GM21360 (cell line): ENCODE data around the gene SYPL1.
A peak's percentile ranks its signal among the peaks of the same experiment; 100 is the strongest.

Source experiments
- ATAC-seq: cut with Tn5 transposase; IDR thresholded peaks from one replicate; pipeline ENCODE4 v1.9.1; 2021; ENCODE audit warnings: mild to moderate bottlenecking, moderate library complexity; ENCODE audit not compliant: unreplicated experiment

The SYPL1 gene

DNA sequence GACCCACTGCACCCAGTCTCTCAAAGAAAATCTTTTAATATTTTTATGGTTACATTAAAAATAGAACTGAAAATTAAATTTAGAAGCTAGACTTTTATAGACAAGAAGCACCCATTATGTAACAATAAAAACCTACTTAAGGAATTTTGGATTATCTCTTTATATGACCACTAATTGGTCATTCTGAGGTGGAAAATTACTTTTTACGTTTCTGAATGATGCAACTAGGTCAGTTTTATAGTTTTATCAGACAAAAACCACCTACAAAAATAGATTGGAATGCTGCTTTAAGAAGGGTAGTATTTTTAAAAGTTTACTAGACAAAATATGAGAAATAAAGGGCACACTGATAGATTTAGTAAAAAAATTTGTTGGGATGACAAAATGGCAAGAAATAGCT, 16.5 kb downstream of the SYPL1 start:
- ATAC-seq: no peak

DNA sequence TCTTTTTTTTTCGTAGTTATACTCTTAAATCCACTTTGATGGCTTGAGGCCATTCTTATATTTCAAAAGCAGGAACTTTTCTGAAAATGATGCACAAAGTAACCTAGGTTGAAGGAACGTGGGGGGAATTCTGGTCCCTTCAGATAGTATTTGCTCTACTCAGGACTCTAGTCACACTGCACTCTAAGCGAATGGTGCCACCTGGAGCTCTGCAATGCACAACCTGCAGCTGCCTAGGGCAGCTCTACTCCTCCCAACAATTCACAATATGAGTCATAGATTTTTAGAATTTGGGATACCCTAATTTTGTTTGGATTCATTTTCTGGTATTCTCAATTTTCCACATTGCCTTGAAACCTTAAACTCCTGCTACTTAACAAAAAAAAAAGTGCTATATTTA, 17.3 kb downstream of the SYPL1 start:
- no peak for ATAC-seq

DNA sequence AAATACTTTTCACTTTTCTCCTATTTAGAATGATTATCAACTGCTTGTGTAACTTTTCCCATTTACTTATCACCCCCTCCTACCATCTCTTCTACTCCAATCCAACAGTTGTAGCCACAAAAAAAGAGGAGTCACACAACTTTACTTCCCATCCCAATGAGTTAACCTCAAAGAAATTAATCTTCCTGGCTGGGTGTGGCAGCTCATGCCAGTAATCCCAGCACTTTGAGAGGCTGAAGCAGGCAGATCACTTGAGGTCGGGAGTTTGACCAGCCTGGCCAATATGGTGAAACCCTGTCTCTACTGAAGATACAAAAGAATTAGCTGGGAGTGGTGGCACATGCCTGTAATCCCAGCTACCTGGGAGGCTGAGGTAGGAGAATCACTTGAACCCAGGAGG, 19.9 kb downstream of the SYPL1 start:
- ATAC-seq: no peak

DNA sequence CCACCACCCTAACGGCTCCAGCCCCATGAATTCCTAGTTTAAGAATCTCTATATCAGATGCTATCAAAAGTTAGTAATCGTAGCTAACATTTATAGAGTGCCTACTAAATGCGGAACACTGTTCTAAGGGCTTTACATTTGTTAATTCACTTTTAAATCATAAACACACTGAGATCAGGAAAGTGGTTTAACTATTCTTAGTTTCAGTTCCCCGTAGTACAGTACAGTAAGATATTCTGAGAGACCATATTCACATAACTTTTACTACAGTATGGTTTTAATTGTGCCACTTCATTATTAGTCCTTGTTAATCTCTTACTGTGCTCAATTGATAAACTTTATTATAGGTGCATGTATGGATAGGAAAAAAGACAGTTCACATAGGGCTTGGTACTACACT, 22.5 kb downstream of the SYPL1 start:
- peak; percentile 82 for ATAC-seq

DNA sequence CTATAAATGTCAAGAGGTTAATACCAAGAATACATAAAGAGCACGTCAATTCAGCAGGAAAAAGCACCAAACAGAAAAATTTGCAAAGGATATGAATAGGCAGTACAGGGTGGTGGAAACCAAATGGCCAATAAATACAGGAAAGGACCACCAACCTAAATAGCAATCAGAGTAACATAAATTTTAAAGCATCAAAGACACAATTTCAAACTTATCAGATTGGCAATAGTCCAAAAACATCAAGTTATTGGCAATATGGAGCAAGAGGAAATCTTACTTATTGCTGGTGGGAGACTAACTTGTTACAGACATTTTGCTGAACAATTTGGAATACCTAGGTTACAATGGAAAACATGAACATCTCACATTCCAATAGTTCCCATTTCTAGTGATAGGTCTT, 24.1 kb downstream of the SYPL1 start:
- ATAC-seq: no peak

DNA sequence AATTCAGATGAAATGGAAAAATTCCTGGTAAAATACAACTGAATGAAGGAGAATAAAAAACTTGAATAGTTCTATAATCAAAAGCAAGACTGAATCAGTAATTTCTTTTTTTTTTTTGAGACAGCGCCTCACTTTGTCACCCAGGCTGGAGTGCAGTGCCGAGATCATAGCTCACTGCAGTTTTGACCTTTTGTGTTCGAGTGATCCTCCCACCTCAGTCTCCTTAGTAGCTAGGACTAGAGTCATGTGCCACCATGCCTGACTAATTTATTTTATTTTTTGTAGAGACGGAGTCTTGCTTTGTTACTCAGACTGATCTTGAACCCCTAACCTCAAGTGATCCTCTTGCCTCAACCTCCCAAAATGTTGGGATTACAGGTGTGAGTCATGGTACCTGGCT, 26.1 kb downstream of the SYPL1 start:
- no peak for ATAC-seq

DNA sequence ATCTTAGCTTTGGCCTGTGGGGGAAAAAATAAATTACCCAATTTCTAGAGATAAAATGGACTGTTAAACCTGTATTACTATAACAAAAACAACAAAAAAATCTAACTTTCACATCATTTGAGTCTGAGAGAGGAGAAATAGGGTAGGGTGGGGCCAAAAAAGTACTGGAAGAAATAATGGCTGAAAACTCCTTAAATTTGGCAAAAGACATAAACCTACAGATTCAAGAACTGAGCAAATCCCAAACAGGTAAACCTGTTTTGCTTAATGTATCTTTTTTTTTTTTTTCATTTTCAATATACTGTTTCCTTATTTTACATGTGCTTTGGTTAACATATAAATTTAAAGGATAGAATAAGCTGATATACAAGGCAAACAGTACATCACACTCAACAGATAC, 27.1 kb downstream of the SYPL1 start:
- no peak for ATAC-seq

DNA sequence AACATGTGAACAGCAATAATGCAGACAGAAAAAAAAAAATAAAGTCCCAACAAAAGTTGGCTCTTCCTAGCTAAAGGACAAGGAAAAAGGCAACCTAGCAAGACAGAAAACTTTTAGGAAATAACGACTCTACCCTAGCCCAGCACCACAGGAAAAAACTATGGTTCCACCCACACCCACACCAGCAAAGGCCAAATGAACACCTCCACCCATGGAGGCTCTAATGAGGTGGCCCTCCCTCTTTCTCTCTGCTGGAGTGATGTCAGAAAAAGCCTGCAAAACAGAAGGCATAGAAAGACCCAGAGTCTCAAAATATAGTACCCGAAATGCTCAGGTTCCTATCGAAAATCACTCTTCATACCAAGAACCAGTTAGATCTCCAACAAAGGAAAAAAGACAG, 28.4 kb downstream of the SYPL1 start:
- ATAC-seq: no peak

DNA sequence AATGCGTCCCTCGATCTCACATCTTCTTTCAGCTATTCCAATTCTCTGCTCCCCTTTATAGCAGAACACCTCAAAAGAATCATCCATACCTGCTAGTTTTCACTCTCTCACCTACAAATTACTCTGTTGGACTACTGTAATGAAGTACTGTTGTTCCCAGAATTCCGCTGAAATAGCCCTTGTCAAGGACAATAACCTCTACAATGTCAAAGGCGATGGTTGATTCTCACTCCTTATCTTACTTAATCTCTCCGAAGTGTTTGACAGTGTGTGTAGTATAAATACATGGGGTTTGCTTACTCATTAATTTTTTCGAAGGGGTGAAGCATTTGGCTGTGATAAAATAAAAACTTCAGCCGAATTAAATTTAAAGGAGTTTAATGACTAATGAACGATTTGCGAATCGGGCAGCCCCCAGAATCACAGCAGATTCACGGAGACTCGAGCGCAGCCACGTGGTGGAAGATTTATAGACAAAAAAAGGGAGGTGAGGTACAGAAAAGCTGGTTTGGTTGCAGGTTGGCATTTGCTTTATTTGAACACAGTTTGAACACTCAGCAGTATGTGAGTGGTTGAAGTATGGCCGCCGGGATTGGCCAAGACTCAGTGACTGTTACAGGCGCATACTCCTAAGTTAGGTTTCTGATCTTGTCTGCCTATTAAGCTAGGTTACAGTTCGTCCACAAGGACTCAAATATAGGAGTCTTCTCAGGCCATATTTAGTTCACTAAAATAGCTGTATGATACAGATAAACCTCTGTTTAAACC, 29.8 kb downstream of the SYPL1 start:
- no peak for ATAC-seq

DNA sequence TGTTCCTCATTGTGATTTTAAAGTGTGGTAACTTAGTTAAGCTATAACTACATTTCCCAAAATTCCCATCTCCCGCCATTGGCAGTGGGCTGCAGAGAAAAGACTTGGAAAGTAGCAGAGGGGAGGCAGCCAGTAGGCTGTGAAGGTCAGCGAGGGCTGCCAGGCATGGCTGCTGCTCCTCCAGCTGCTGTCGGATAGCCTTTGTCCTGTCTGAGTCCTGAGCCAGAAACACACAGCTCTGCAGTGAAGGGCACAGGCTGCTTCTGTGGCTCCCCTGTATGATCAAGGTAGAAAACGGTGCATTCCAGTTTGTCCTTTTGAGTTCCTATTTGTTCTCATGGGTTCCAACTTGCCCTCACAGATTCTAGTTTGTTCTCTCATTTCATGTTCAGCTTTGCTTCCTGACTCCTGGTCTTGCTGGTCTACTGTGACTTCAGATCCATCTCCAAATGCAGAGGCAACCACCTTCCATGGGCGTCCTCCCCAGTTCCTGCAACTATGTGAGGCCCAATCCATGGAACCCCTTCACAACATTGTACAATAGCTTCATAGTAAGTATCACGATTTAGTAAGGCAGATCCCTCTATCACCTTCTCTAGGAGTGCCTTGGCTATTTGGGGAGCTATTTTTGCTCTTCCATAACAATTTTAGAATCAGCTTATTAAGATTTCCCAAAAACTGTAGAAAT, 31.7 kb downstream of the SYPL1 start:
- ATAC-seq: no peak

DNA sequence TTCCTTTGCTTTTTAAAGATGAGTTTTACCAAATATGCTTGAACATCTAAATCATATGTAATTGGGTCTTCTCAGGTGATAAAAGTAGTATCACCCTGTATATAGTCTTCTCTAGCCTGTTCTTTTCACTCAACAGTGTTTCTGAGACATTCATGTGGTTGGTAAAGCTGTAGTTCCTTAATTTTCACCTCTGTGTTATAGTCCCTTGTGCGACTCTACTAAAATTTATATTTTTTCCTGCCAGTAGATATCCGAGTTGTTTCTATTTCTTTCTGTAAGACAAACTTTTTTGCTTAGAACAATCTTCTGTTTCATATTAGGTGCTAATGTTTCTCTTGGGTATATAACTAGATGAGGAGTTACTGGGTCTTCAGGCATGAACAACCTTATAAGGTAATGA, 35.6 kb downstream of the SYPL1 start:
- ATAC-seq: no peak

DNA sequence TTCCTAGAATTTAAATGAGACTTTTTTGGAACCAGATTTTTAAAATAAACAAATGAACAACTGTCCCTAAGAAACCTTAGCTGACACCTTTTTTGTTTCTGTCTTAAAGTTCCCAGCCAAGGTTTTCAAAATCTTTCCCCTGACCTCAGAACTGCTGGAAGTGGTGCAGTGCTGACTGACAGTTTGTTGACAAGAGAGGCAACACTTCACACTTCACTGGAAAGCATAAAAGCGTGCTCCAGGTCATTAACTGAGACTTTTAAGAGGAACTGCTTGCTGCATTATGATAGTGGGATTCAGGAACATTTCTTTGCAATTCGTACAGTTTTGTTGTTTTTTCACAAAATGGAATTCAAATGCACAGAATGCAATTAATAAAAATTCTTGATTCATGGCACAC, 36.2 kb downstream of the SYPL1 start:
- ATAC-seq: no peak

DNA sequence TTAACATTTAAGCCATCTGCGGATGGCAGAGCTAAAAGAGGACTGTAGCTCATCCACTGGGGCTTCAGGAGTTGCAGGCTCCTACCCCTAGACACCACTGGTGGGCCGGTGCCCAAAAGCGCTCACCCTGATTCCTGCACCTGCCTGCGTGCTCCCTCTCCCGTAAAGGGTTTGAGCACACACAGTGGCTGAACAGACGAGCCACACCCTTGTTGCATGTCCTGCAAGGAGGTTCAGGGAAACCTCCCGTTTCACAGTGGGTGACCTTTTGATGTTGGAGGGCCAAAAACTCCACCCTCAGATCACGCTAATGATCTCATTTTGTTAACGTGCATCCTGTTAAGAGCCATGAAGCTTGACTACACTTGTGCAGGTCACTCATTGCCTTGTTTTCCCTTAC, 37.9 kb downstream of the SYPL1 start:
- ATAC-seq: no peak

DNA sequence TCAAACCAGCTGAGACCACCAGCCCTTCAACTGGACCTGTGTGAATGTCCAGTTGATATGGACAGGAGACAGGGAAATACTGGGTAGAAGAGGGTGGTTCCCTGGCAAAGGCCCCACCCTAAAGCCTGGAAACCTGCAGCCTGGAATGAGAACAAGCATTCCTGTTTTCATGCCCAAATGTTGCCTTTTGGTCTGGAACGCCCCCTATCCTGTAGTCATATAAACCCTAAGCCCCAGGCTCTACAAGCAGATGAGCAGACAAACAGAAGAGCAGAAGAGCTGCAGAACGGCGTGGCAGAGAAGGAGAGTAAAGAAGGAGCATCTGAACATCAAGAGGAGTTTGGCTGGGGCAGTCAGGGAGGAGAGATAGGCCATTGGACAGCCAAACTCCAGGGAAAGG, 38.4 kb downstream of the SYPL1 start:
- ATAC-seq: no peak

DNA sequence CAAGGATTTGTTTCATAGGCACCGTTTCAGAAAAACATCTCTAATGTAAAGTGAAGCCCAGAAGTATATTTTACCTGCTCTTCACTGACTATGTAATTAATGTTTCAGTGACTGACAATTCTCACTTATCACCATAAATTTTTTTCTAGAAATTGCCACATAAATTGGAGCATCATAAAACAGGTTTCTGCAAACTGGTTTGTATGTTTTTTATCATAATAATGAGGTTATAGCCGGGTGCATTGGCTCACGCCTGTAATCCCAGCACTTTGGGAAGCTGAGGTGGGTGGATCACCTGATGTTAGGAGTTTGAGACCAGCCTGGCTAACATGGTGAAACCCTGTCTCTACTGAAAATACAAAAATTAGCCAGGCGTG, 39.4 kb downstream of the SYPL1 start:
- ATAC-seq: no peak

DNA sequence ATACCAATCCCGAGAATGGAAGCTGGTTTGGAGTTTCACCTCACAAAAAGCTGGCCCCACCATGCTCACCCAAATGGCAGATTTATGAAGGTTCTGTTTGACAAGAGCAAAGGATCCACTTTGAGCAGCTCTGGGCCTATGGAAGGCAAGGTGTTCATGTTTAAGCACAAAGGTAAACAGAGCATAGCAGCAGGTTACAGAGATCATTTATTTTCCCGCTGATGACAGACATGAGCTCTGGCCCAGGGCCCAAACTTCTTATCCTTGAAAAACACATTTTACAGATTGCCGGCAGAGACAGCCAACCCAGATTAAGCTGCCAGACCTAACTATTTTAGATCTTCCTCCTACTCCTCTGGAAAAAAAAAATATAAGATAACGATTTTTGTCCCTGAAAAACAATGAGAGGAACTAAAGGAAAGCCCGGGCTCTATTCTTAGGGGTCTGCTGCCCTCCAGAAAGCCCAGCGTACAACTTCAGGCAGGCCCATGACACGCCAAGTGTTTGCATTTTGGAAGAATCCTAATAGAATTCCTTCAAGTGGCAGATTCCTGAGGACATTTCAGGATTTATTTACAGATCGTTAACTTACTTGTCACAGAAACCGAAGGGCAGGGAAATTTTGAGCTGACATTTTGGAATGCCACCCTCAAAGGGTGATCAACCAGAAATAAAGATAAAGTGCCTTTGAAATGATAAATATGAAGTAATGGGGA, 40.0 kb downstream of the SYPL1 start:
- ATAC-seq: no peak

DNA sequence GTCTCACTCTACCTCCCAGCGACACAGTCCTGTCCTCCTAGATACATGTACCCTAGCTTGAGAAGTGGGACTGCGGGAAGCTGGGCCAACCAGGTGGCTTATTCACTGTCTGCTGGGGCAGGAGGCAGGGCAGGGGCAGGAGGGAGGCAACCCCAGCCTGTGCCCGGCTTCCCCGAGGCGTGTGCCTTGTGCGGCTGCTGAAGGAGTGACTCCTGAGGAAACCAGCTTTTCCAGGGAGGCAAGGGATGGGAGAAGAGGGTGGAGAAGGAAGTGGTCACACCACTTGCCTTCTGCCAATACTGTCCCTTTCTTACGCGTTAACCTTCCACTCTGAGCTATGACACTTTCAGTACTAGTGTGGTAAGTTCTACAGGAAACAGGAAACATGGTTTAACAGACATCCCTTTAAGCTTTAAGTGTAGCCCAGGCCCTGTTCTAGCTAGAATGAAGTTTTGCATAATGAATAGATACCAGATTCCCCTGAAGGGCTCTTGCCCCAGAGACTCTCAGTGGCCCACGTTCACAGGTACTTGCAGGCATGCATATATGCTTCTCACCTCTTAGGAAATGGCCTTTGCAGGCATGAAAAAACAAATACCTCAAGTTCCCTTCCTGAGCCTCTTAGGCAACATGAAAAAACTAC, 40.6 kb downstream of the SYPL1 start:
- ATAC-seq: peak; percentile 89

DNA sequence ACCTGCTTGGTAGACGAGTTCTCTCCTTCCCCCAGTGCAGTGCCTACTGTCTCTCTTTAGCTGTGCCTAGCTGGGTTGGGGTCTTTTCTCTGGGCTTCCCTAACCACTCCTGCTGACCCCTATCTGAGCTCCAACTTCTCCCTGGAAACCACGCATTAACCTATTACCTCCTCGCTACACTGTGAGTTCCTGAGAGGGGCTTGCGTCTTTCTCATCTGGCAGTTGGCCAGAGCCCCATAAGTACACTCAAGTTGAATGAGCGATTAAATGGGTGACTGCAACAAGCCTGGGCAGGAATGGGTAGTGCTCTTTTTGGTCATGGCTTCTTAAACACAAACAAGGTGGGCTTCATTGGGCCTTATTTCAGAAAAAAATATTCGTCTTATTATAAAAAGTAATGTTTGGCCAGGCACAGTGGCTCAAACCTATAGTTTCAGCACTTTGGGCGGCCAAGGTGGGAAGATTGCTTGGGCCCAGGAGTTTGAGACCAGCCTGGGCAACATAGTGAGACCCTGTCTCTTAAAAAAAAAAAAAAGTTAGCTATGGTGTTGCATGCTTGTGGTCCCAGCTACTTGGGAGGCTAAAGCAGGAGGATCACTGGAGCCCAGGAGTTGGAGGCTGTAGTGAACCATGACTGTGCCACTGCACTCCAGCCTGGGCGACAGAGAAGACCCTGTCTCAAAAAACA, 41.4 kb downstream of the SYPL1 start:
- no peak for ATAC-seq

DNA sequence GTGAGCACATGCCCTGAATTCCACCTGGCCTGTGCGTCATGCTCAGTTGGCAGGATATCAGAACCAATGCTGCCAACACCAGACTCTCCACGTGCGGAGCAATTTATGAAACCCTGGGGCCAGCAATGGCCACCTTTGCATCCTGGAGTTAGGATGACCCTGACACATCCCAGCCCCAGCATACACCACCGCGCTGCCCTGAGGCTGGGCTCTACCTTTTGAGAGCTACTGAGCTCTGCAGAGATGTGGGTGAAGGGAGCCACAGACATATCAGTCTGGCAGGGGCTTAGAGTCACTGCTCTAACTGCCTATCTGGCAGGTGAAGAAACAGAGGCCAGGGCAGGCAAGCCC, 41.9 kb downstream of the SYPL1 start:
- no peak for ATAC-seq

DNA sequence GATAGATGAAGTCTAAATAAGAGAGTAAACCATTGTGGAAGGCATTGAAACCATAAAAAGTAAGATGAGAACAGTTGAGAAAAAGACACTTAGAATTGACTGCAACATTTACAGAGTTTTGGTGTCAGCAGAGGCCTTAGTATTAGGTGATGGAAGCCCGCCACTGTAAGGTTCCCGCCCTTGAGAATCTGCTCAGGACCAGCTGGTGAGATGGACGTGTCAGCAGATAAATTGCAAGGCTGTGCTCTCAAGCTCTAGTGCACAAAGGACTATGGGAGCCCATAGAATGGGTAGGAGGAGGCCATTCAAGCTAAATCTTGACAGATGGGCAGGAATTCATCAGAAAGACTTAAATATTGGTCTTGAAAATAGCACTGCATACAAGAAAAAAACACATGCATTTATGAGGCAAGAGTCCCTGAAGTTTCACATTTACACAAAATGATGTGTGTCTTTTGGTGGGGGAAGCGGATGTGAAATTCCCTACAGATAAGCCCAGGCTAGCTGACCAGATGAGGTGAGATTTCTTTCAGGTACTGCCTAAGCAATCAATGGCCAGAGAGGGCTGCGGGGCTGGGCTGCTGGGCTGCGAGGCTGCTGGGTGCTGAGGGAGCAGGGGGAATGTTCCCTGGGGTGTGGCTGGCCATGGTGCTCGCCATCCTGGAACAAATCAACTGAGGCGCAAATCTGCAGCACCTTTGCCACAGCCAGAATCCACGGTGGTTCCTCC, 42.5 kb downstream of the SYPL1 start:
- no peak for ATAC-seq

DNA sequence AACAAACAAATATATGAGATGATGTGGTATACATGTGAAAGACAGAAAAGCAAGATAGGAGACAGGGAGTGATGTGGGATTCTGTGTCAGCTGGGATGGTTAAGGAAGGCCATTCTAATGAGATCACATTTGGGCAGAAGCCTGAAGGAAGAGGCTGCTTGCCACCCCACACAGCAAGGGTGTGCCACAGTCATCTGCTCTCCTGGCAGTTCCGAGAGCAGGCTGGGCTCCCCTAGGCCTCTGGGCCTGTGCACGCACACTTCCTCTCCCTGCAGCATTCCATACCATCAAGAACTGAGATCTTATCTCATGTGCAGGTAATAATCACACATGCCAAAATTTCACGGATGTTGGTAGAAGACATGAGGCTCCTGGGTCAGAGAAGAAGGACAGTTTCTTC, 43.1 kb downstream of the SYPL1 start:
- no peak for ATAC-seq
